ACHN (cell line): Measurements from ENCODE around the gene MOSPD3.
A peak's percentile ranks its signal among the peaks of the same experiment; 100 is the strongest.
"Not testable (repeated sequence)": the region's sequence is repeated elsewhere in the genome, so short reads cannot be mapped to it uniquely, and the experiment has no call there.

ENCODE experiments used
- DNase-seq: peaks from one replicate; pipeline ENCODE4 v3.0.0-alpha.2; 2015
- in situ Hi-C: cut with HindIII; loops from 2 replicates; pipeline ENCODE4 v1.10.0; 2017; ENCODE audit warnings: low sequenced_read_pairs, low pct_ligation_motif_present, low pct_unique_long_range_greater_than_20kb

The MOSPD3 gene

GRCh38 chr7:100611983-100612729 is at the start of gene MOSPD3:
TSS of gene MOSPD3 (plus strand) at chr7:100612540. CDS start at chr7:100612792, 252 bp downstream.
- in situ Hi-C loops: no loop called here
- peak; percentile 100 for DNase-seq

- in situ Hi-C loops: no loop called here
- DNase-seq: no peak
Measured at GRCh38 chr7:100563100-100563564, 49.2 kb upstream of the MOSPD3 start.

GRCh38 chr7:100563809-100564400 is 48.4 kb upstream of the MOSPD3 start:
- peak; percentile 77 for DNase-seq
- in situ Hi-C loops: no loop called here

- in situ Hi-C loops, DNase-seq: not testable (repeated sequence)
Measured at GRCh38 chr7:100564405-100564804, 47.9 kb upstream of the MOSPD3 start.

GRCh38 chr7:100565133-100565571 is 47.2 kb upstream of the MOSPD3 start:
- in situ Hi-C loops: no loop called here
- DNase-seq: no peak

GRCh38 chr7:100566018-100566531 is 46.3 kb upstream of the MOSPD3 start:
- in situ Hi-C loops: no loop called here
- no peak for DNase-seq

- DNase-seq: no peak
- in situ Hi-C loops: no loop called here
Measured at GRCh38 chr7:100567031-100567730, 45.2 kb upstream of the MOSPD3 start.

- in situ Hi-C loops: no loop called here
- no peak for DNase-seq
Measured at GRCh38 chr7:100567751-100568175, 44.6 kb upstream of the MOSPD3 start.

- in situ Hi-C loops: no loop called here
- no peak for DNase-seq
Measured at GRCh38 chr7:100568176-100568895, 44.0 kb upstream of the MOSPD3 start.

- DNase-seq: no peak
- in situ Hi-C loops: no loop called here
Measured at GRCh38 chr7:100568896-100569844, 43.2 kb upstream of the MOSPD3 start.

- in situ Hi-C loops: no loop called here
- no peak for DNase-seq
Measured at GRCh38 chr7:100570954-100571828, 41.1 kb upstream of the MOSPD3 start.

GRCh38 chr7:100571829-100572116 is 40.6 kb upstream of the MOSPD3 start:
- in situ Hi-C loops: no loop called here
- no peak for DNase-seq

- DNase-seq: no peak
- in situ Hi-C loops: no loop called here
Measured at GRCh38 chr7:100572281-100572948, 39.9 kb upstream of the MOSPD3 start.

GRCh38 chr7:100572949-100573675 is 39.2 kb upstream of the MOSPD3 start:
- no peak for DNase-seq
- in situ Hi-C loops: no loop called here

GRCh38 chr7:100573691-100574361 is 38.5 kb upstream of the MOSPD3 start, which contains the start of gene SAP25:
TSS of gene SAP25 (minus strand) at chr7:100573900. CDS start at chr7:100573742, 158 bp downstream.
- in situ Hi-C loops: no loop called here
- DNase-seq: no peak
